Measurements from ENCODE around the gene TRIM26. TPM values are rescaled to one million over a fixed set of nuclear protein-coding genes. Genes with fewer than 3 reads are reported as not detected.

Gene TRIM26
- total RNA-seq, 4 donors from 2014 or later, result 26.9 to 46.8 (median 37.6) TPM

- Histone ChIP-seq H3K27me3 (no peaks in the 10 kb centered on the region), H3K9me3 (no peaks in the 10 kb centered on the region), H3K36me3 (no peaks in the 10 kb centered on the region), H3K4me3 (no peak overlapping the region), H3K4me1 (no peaks in the 10 kb centered on the region), H3K27ac (no peak overlapping the region)
- DNase-seq (ENCODE audit: low spot score in 2 of 2), result no peak
- WGBS, 2 donors, result 86 to 92% methylated on average over 3 of the region's 3 CpGs
- no peak for TF ChIP-seq CTCF (IDR thresholded peaks at IDR 0.05)
- TF ChIP-seq POLR2A (IDR thresholded peaks at IDR 0.05), result no peak
- TF ChIP-seq EP300 (IDR thresholded peaks at IDR 0.05), result no peak
Observed at GRCh38 chr6:30244560-30244959, 31.4 kb upstream of the TRIM26 start.

GRCh38 chr6:30238178-30238795, 25.1 kb upstream of the TRIM26 start:
- Histone ChIP-seq H3K36me3 (no peaks in the 10 kb centered on the region), H3K4me3 (no peak overlapping the region), H3K4me1 (no peaks in the 10 kb centered on the region), H3K27ac (no peak overlapping the region), H3K27me3 (no peaks in the 10 kb centered on the region), H3K9me3 (no peaks in the 10 kb centered on the region)
- TF ChIP-seq POLR2A (IDR thresholded peaks at IDR 0.05) (no peak), EP300 (IDR thresholded peaks at IDR 0.05) (no peak), CTCF (IDR thresholded peaks at IDR 0.05) (no peak)
- 59 to 66% methylated on average over 6 of the region's 6 CpGs for WGBS, 2 donors
- no peak for DNase-seq (ENCODE audit: low spot score in 2 of 2)

- Histone ChIP-seq H3K36me3 (no peaks in the 10 kb centered on the region), H3K27ac (no peak overlapping the region), H3K27me3 (no peaks in the 10 kb centered on the region), H3K4me1 (no peaks in the 10 kb centered on the region), H3K9me3 (no peaks in the 10 kb centered on the region), H3K4me3 (no peak overlapping the region)
- WGBS, 2 donors, result 35 to 52% methylated on average over 2 of the region's 2 CpGs
- no peak for DNase-seq (ENCODE audit: low spot score in 2 of 2)
- TF ChIP-seq POLR2A (IDR thresholded peaks at IDR 0.05) (no peak), CTCF (IDR thresholded peaks at IDR 0.05) (no peak), EP300 (IDR thresholded peaks at IDR 0.05) (no peak)
Observed at GRCh38 chr6:30234356-30234755, 21.1 kb upstream of the TRIM26 start.

GRCh38 chr6:30231067-30231466, 17.9 kb upstream of the TRIM26 start:
- H3K27ac ChIP-seq, result no peak overlapping the region
- DNase-seq (ENCODE audit: low spot score in 2 of 2), result no peak
- no peaks in the 10 kb centered on the region for H3K27me3 ChIP-seq
- no peak overlapping the region for H3K4me3 ChIP-seq
- H3K9me3 ChIP-seq, result no peaks in the 10 kb centered on the region
- WGBS, 2 donors, result 30 to 39% methylated on average over 2 of the region's 2 CpGs
- no peaks in the 10 kb centered on the region for H3K36me3 ChIP-seq
- no peak for TF ChIP-seq EP300 (IDR thresholded peaks at IDR 0.05)
- TF ChIP-seq CTCF (IDR thresholded peaks at IDR 0.05), result no peak
- TF ChIP-seq POLR2A (IDR thresholded peaks at IDR 0.05), result no peak
- no peaks in the 10 kb centered on the region for H3K4me1 ChIP-seq

- peaks cover 0 to 5% (median 0%) of the 10 kb centered on the region in 4 donors for H3K9me3 ChIP-seq
- no peak for DNase-seq (ENCODE audit: low spot score in 2 of 2)
- no peaks in the 10 kb centered on the region for H3K27me3 ChIP-seq
- TF ChIP-seq CTCF (IDR thresholded peaks at IDR 0.05) (no peak), POLR2A (IDR thresholded peaks at IDR 0.05) (no peak), EP300 (IDR thresholded peaks at IDR 0.05) (no peak)
- no peak overlapping the region for H3K27ac ChIP-seq
- no peaks in the 10 kb centered on the region for H3K36me3 ChIP-seq
- 77 to 80% methylated on average over 6 of the region's 6 CpGs for WGBS, 2 donors
- H3K4me1 ChIP-seq, result no peaks in the 10 kb centered on the region
- H3K4me3 ChIP-seq, result no peak overlapping the region
Observed at GRCh38 chr6:30227763-30228487, 14.7 kb upstream of the TRIM26 start.
